SKM-1 treated with dmso at 0.1 percent for 144 hours (cell line): ENCODE measurements around the gene AGBL3.
"Not testable (repeated sequence)": the region's sequence is repeated elsewhere in the genome, so short reads cannot be mapped to it uniquely, and the experiment has no call there.

Experiments
- DNase-seq: peaks from one replicate; lab custom pipeline; 2025; ENCODE audit not compliant: unreplicated experiment; lab: John Stamatoyannopoulos, UW

Gene AGBL3

DNA sequence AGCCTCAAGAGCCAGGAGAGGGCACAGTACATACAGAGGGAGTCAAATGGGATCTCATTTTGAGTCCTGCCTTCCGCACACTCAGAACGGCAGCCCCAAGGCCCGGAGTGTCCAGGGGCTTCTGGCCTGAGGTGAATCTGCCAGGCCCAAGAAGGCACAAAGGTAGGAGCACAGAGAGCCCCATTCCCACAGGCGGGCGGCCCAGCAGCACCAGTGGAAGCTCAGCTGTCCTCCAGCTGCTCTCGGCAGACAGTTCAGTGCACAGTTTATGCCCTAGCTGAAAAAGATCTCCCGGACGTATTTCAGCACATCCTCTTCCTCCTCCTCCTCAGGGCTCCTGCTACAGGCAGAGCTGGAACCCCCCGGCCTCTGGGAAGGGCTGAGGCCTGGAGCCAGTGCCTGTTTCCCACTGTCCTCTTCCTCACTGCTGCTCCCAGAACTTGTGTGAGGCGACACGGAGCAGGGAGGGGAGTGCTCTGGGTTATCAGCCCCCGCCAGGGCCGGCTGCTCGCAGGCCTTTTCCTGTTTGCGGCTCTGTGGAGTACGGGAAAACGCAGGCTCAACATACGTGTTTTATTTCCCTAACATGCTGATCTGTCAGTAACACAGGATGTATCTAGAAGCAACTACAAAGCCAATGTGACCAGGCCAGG is 180.2 kb downstream of the AGBL3 start:
- DNase-seq, result no peak

DNA sequence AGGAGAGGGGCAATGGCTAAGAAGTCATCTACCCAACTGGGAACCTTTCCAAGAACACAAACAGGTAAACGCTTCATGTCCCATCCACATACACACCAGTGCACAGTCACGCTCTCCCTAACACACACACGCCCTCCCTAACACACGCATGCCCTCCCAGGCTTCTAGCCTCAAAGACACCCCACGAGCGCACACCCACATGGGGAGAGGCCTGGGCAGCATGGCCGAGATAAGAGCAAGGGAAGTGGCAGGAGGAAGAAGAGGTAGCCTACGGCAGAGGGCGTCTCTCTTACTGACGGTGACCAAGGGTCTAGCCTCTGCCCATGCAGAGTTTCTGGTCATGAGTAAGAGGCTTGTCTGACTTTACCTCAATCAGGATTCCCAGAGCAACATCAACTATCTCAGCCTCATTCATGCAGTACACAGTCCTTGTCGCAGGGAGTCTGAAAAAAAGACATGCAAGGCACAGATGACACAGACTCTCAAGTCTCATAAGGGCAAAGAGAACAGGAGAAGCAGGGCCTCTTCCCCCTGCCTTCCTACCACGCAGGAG is 181.1 kb downstream of the AGBL3 start:
- no peak for DNase-seq

- DNase-seq, result no peak
Measured at GRCh38 chr7:135168001-135168400, 181.7 kb downstream of the AGBL3 start.

DNA sequence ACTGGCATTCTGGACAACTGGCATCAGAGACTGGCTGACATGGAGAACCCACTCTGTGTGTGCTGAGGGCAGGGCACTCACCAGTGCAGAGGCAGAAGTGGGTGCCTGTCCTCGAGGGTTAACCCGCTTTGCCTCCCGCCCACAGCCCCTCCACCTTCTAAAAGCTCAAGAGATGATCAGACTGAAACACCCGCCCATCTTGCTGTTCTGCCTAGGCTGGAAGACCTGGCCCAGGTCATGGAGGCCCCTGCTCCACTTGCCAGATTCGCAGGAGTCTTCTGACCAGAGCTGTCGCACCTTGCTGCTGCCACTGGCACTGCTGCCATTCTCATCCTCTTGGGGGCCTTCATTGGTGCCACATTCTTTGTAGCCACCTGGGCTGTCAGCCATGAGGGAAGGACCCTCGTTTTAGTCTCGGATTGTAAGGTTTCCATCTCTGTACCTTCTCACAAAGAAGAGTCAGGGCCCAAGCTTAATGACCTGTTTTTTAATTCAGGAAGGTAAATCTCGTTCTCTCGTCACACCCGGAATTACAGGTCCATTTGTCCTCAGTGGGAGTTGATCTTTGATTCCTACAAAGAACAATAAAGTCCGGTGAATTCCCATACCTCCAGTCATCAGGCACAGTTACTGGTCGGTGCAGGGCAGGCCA is 182.3 kb downstream of the AGBL3 start:
- no peak for DNase-seq

- peak; percentile 43 for DNase-seq
Measured at GRCh38 chr7:135169141-135169963, 183.0 kb downstream of the AGBL3 start.

DNA sequence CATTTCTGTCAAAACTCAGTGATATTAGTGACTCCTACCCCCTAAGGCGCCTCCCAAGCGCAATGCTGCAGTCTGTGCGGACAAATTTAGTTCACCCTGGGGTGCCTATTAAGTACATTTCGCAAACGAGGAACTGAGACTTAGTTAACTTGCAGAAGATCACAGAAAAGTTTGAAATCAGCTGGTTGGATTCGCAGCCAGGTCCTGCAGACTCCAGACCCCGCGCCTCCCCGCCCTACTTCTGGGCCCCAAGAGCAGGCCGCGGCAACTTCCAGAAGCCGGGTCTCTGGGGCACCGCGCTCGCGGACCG is 183.6 kb downstream of the AGBL3 start:
- DNase-seq, result peak; percentile 24

- peak; percentile 88 for DNase-seq
Measured at GRCh38 chr7:135170274-135170997, 184.1 kb downstream of the AGBL3 start, which contains the start of gene CYREN. Gene CYREN (minus strand): TSS chr7:135170707. CDS start chr7:135168922, 1,785 bp downstream.

DNA sequence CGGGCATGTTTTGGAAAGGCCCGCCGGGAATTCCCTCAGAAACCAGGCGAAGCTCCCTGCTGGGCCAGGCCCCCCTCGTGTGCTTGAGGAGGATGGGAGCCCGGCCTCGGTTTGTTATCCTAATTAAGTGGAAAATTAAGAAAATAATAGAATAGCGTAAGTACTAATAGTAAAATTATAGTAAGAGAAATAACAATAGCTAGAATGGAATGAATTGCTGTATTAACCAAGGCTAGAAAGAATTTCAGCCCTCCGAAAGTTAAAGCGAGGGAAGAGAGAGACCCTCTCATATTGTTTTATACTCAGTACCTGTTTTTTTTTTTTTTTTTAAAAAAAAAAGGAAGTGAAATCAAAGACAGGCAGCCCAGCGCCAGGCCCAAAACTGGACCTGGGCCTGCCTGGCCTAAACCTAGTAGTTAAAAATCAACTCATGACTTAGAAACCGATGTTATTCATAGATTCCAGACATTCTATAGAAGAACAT is 184.7 kb downstream of the AGBL3 start:
- DNase-seq, result not testable (repeated sequence)

DNA sequence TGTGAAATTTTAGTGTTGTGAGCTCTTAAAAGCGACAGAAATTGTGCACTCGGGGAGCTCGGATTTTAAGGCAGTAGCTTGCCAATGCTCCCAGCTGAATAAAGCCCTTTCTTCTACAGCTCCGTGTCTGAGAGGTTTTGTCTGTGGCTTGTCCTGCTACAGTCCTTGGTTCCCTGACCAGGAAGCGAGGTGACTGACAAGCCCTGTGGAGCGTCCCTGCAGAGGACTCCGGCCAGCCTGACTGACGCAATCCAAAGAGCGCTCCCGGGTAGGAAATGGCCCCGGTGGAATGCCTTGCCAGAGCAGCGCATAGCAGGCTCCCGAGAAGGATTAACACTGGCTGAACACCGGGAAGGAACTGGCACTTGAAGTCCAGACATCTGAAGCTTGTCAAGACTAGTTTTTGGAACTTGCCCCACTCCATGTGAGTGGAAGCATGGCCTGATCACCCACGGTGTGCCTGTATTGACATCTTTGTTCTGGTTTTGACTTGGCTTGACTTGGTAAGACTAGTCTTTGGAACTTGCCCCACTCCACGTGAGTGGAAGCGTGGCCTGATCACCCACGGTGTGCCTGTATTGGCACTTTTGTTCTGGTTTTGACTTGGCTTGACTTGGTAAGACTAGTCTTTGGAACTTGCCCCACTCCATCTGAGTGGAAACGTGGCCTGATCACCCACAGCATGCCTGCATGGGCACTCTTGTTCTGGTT is 185.4 kb downstream of the AGBL3 start:
- not testable (repeated sequence) for DNase-seq

- not testable (repeated sequence) for DNase-seq
Measured at GRCh38 chr7:135173916-135174315, 187.6 kb downstream of the AGBL3 start.

DNA sequence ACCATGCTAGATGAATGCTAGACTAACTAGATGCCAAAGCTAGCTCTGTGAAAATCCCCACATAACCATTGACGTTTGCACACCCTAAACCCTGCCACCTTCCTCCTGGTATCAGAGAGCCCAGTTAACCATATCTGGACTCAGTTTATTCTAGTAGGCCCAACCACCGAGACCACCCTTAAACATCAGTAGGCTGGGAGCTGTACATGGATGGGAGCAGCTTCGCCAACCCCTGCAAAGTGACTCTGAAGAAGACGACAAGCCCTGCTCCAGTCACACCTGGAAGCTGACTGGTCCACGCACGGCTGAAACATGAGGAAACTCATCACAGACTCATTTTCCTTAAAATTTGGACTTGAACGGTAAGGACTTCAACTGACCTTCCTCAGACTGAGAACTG is 188.6 kb downstream of the AGBL3 start:
- DNase-seq, result no peak

- DNase-seq, result no peak
Measured at GRCh38 chr7:135175931-135176330, 189.6 kb downstream of the AGBL3 start.

- no peak for DNase-seq
Measured at GRCh38 chr7:135177028-135177696, 190.9 kb downstream of the AGBL3 start.

- no peak for DNase-seq
Measured at GRCh38 chr7:135178364-135178763, 192.1 kb downstream of the AGBL3 start.

DNA sequence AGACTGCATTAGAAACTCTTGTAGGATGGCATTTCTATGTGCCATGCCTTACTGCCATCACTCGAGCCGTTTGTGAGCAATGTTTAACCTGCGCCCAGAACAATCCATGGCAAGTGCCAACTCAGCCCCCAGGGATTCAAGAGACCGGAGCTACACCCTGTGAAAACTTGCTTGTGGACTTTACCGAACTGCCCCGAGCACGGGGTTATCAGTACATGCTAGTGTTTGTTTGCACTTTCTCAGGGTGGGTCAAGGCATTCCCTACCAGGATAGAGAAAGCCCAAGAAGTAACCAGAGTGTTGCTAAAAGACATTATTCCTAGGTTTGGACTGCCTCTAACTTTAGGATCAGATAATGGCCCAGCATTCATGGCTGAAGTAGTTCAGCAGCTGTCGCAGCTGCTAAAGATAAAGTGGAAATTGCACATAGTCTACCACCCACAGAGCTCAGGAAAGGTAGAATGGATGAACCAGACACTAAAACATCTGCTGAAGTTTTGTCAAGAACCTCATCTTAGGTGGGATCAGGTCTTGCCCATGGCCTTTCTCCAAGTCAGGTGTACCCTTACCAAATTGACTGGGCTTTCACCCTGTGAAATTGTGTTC is 193.1 kb downstream of the AGBL3 start:
- DNase-seq, result no peak

GRCh38 chr7:135180122-135180521 is 193.8 kb downstream of the AGBL3 start:
- DNase-seq, result no peak

DNA sequence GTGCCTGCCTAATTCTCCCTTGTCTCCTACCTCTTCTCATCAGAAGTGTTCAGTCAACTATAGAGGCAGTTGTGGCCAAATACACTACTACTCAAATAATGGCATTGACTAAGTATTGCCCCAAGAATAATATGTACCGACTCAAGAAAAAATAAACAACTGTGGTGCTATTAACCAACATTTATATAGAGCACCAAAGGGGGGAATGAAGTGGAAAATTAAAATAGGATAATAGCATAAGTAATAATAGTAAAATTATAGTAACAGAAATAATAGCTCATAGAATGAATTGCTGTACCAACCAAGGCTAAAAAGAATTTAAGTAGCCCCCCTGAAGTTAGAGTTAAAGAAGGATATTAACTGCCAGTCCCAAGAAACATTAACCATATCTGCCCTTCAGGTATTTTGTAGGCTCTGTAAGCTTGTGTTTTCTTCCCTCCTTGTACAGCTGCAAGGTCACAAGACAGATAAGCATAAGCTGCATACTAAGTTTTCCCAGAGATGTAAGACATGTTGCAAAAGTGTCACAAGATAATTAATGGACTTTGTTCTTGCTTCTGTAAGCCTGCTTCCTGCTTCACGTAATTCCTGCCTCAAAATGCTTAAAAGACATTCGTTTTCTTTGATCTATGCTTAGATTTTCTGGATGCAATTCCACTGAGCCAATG is 195.1 kb downstream of the AGBL3 start:
- DNase-seq, result no peak

DNA sequence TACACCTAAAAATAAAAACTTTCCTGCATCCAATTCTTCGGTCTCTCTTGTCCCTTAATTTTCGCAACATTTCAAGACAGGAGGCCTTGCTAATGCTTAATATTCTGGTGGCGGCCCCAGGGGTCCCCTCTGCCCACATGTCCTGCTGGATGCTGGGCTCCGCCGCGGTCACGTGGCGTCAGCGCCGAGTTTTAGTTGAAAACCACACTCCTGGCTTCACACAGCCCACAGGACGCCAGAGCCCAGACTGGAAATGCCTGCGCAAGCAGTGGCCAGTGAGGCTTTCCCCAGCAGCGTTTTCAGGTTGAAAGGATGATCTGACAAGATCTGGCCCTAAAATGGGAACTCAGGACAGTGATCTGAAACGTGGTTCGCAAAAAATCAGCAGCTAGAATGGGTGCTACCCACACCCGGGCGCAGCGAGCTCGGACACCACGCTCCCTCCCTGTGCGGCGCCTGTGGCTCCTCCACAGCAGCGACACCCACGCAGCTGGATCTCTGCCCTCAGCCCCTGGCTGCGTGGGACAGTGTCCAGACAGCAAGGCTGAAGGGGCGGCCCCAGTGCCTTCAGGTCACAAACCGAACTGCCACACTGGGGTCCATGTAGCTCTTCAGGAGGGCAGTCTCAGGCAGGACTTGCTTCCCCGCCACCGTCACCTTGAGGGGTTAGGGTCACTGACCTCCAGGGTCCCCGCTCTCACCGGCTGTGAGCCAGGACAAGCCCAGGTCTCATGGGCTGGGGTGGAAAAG is 195.8 kb downstream of the AGBL3 start:
- no peak for DNase-seq
